ENCODE results near the gene COL16A1. TPM values are rescaled to one million over a fixed set of nuclear protein-coding genes. Genes with fewer than 3 reads are reported as not detected.

COL16A1 gene
- total and polyA plus RNA-seq, 2 of the 4 experiments (the other 2 are of a cell fraction) = 34.2 to 62.8 TPM

GRCh38 chr1:31671561-31672201 lies 32.1 kb downstream of the COL16A1 start:
- WGBS, 2 experiments (ENCODE audit: extremely low coverage in 2 of 2, insufficient read length in 1 of 2) = 60% methylated on average over 3 of the region's 8 CpGs; no CpG with 5 or more reads in 1 of the 2 experiments
- peak overlapping the region; percentile 34 for H2AK9ac ChIP-seq (replicated peaks; ENCODE audit: low read depth, low read length, poor library complexity)
- dilution Hi-C loops (cut with HindIII; ENCODE audit: low sequenced_read_pairs, unreplicated experiment) = no loop called here
- TF ChIP-seq POLR2A (IDR thresholded peaks at IDR 0.05; ENCODE audit: low read depth, low read length) = no peak
- TF ChIP-seq RAD21 (IDR thresholded peaks at IDR 0.05; ENCODE audit: low read length) = no peak
- TF ChIP-seq MXI1 (IDR thresholded peaks at IDR 0.05; ENCODE audit: borderline replicate concordance, low read depth, low read length) = no peak
- no peak for TF ChIP-seq CTCF (conservative IDR thresholded peaks at IDR 0.05; ENCODE audit: low read depth, low read length)
- TF ChIP-seq RFX5 (IDR thresholded peaks at IDR 0.05; ENCODE audit: low read depth, low read length) = no peak
- no peak for TF ChIP-seq SMC3 (IDR thresholded peaks at IDR 0.05; ENCODE audit: low read depth, low read length)
- TF ChIP-seq RCOR1 (IDR thresholded peaks at IDR 0.05; ENCODE audit: insufficient replicate concordance, low read length) = no peak
- TF ChIP-seq CHD1 (IDR thresholded peaks at IDR 0.05; ENCODE audit: low read depth, low read length) = no peak
- TF ChIP-seq BHLHE40 (IDR thresholded peaks at IDR 0.05; ENCODE audit: low read depth, low read length) = no peak
- TF ChIP-seq ELK1 (IDR thresholded peaks at IDR 0.05; ENCODE audit: borderline replicate concordance, low read depth, low read length) = no peak
- TF ChIP-seq MAFK (IDR thresholded peaks at IDR 0.05; ENCODE audit: low read depth, low read length) = no peak
- no peak for TF ChIP-seq MAZ (IDR thresholded peaks at IDR 0.05; ENCODE audit: borderline replicate concordance, low read depth, low read length)
- TF ChIP-seq FOS (IDR thresholded peaks at IDR 0.05; ENCODE audit: low read depth, low read length) = no peak
- no peak for TF ChIP-seq NFE2L2 (IDR thresholded peaks at IDR 0.05; ENCODE audit: low read depth, low read length)
- TF ChIP-seq CEBPB (IDR thresholded peaks at IDR 0.05; ENCODE audit: low read depth, low read length) = no peak
- no peak for TF ChIP-seq USF2 (IDR thresholded peaks at IDR 0.05; ENCODE audit: low read depth, low read length)
- no peak overlapping the region for H3K56ac ChIP-seq (ENCODE audit: extremely low read depth, insufficient read depth, low read length)
- H4K8ac ChIP-seq (ENCODE audit: low read depth in 2 of 2, low read length in 2 of 2) = no peak overlapping the region
- ChIA-PET CTCF (no interaction called here), POLR2A (ENCODE audit: unreplicated experiment) (no interaction called here)
- in situ Hi-C loops (cut with MboI; ENCODE audit: low sequenced_read_pairs) = no loop called here
- peaks cover 7% of the 10 kb centered on the region; the same call in 1 of the 2 replicates for H3K9me1 ChIP-seq (ENCODE audit: insufficient read depth, low read length)
- H3K4ac ChIP-seq (ENCODE audit: low read depth, low read length) = no peak overlapping the region
- H4K20me1 ChIP-seq (ENCODE audit: insufficient read depth, low read length) = no peaks in the 10 kb centered on the region
- no peak overlapping the region for H3K9ac ChIP-seq (ENCODE audit: low read depth, low read length)
- intact Hi-C loops (cut with micrococcal nuclease) = no loop called here
- peaks cover 10% of the 10 kb centered on the region; the same call in 1 of the 2 replicates for H3K4me1 ChIP-seq (ENCODE audit: control insufficient read depth, insufficient read depth, low read length)
- no peak overlapping the region for H2BK20ac ChIP-seq (ENCODE audit: low read depth, low read length)
- no peak overlapping the region for H3K23ac ChIP-seq (ENCODE audit: low read depth, low read length)
- peaks cover 69% of the 10 kb centered on the region for H3K36me3 ChIP-seq (ENCODE audit: control insufficient read depth, insufficient read depth, low read length)
- no peak overlapping the region for H2BK15ac ChIP-seq (ENCODE audit: low read depth, low read length)
- no peak overlapping the region for H3K4me2 ChIP-seq (ENCODE audit: low read depth, low read length)
- ATAC-seq (ENCODE audit: low read depth) = no peak
- H2BK120ac ChIP-seq (ENCODE audit: low read depth, low read length) = no peak overlapping the region
- no peak overlapping the region for H4K91ac ChIP-seq (ENCODE audit: insufficient read depth, low read depth, low read length)
- no peak overlapping the region for H2AFZ ChIP-seq (replicated peaks; ENCODE audit: low read length, poor library complexity)
- no peak overlapping the region for H3K14ac ChIP-seq (replicated peaks; ENCODE audit: low read depth, low read length)
- H3K27ac ChIP-seq (ENCODE audit: insufficient read depth, low read length) = no peak overlapping the region
- H3K18ac ChIP-seq (ENCODE audit: low read depth, low read length) = no peak overlapping the region
- no peak overlapping the region for H2AK5ac ChIP-seq (ENCODE audit: low read depth, low read length)
- H4K5ac ChIP-seq (ENCODE audit: low read depth, low read length) = no peak overlapping the region
- H3K79me1 ChIP-seq (ENCODE audit: low read depth in 1 of 2, low read length in 2 of 2) = peaks cover 0 to under 1% of the 10 kb centered on the region in 2 experiments; a peak in 1 of 4 replicates
- H3K4me3 ChIP-seq (ENCODE audit: insufficient read depth, low read depth, low read length) = no peak overlapping the region
- peak; percentile 13 for DNase-seq
- no TSS peak for BruUV-seq (replicated peaks)
- no peaks in the 10 kb centered on the region for H3K27me3 ChIP-seq (ENCODE audit: control insufficient read depth, insufficient read depth, low read length)
- no peak overlapping the region for H2BK5ac ChIP-seq (ENCODE audit: low read depth, low read length, poor library complexity, severe bottlenecking)
- no peaks in the 10 kb centered on the region for H3K9me3 ChIP-seq (ENCODE audit: control insufficient read depth, insufficient read depth, low read length)

Measured in IMR-90 (cell line).